ENCODE data around the gene CARMIL3.
A peak's percentile ranks its signal among the peaks of the same experiment; 100 is the strongest.
"Not testable (repeated sequence)": the region's sequence is repeated elsewhere in the genome, so short reads cannot be mapped to it uniquely, and the experiment has no call there.

The CARMIL3 gene

GRCh38 chr14:24051789-24052655 lies at the start of gene CARMIL3:
Gene CARMIL3, plus strand, starts transcription at chr14:24052009. Its CDS starts 145 bp downstream, at chr14:24052154.
- peak within 1 kb of the TSS; percentile 49 for H3K27ac ChIP-seq
- no peak for TF ChIP-seq CTCF (IDR thresholded peaks at IDR 0.05)
- no peak for TF ChIP-seq ZFX (IDR thresholded peaks at IDR 0.05; ENCODE audit: borderline replicate concordance)

GRCh38 chr14:24006471-24006816 lies 45.4 kb upstream of the CARMIL3 start:
- not testable (repeated sequence) for H3K27ac ChIP-seq

GRCh38 chr14:24006817-24007652 lies 44.8 kb upstream of the CARMIL3 start:
- H3K27ac ChIP-seq = peak overlapping the region; percentile 46

GRCh38 chr14:24011051-24011450 lies 40.8 kb upstream of the CARMIL3 start:
- H3K27ac ChIP-seq = no peak overlapping the region
- TF ChIP-seq ZFX (IDR thresholded peaks at IDR 0.05; ENCODE audit: borderline replicate concordance) (no peak), CTCF (IDR thresholded peaks at IDR 0.05) (no peak)

- H3K27ac ChIP-seq = not testable (repeated sequence)
Observed at GRCh38 chr14:24012726-24013273, 39.0 kb upstream of the CARMIL3 start.

GRCh38 chr14:24013654-24014514 lies 37.9 kb upstream of the CARMIL3 start:
- H3K27ac ChIP-seq = no peak overlapping the region
- TF ChIP-seq CTCF (IDR thresholded peaks at IDR 0.05) (peak; percentile 88), ZFX (IDR thresholded peaks at IDR 0.05; ENCODE audit: borderline replicate concordance) (no peak)

GRCh38 chr14:24015745-24016144 lies 36.1 kb upstream of the CARMIL3 start:
- not testable (repeated sequence) for H3K27ac ChIP-seq

- not testable (repeated sequence) for H3K27ac ChIP-seq
Observed at GRCh38 chr14:24018978-24019377, 32.8 kb upstream of the CARMIL3 start.

- not testable (repeated sequence) for H3K27ac ChIP-seq
Observed at GRCh38 chr14:24019944-24020343, 31.9 kb upstream of the CARMIL3 start.

- not testable (repeated sequence) for H3K27ac ChIP-seq
Observed at GRCh38 chr14:24020520-24020919, 31.3 kb upstream of the CARMIL3 start.

- not testable (repeated sequence) for H3K27ac ChIP-seq
Observed at GRCh38 chr14:24024939-24025418, 26.8 kb upstream of the CARMIL3 start.

GRCh38 chr14:24029687-24030086 lies 22.1 kb upstream of the CARMIL3 start:
- H3K27ac ChIP-seq = not testable (repeated sequence)

- not testable (repeated sequence) for H3K27ac ChIP-seq
Observed at GRCh38 chr14:24031331-24031730, 20.5 kb upstream of the CARMIL3 start.
